Measurements from ENCODE around the gene PRAME.
"Not testable (repeated sequence)": the region's sequence is repeated elsewhere in the genome, so short reads cannot be mapped to it uniquely, and the experiment has no call there.

Gene PRAME

GRCh38 chr22:22553141-22553540 lies 5.9 kb downstream of the PRAME start:
- DNase-seq (ENCODE audit: extremely low read depth in 1 of 2, low read depth in 1 of 2) = no peak

- no peak for DNase-seq (ENCODE audit: extremely low read depth in 1 of 2, low read depth in 1 of 2)
Measured at GRCh38 chr22:22552630-22553029, 6.4 kb downstream of the PRAME start.

DNA sequence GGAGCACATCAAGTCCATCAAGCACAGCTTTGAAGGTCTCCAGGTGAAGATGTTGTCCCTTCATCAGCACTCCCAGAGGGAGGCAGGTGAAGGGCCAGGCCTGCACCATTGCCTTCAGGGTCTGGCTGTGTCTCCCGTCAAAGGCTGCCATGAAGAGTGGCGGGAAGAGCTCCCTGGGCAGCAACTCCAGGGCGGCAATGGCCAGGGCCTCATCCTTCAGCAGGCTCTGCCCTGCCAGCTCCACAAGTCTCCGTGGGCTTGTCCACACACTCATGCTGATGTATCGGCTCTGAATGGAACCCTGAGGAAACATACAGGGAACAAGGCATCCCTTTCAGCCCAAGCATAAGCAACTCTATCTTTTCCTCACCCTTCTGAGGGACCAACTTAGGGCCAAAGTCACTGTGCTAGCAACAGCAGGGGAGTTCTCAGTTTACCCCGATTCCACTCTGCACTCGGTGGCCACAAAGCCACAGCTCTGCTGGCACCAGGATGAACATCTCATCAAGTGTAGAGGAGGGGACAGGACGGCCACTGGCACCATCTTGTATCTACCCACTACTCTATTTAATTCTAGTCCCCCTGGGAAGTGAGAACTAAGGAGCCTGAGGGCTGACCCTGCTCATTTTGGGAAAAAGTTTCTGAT lies 8.2 kb downstream of the PRAME start:
- DNase-seq (ENCODE audit: extremely low read depth in 1 of 2, low read depth in 1 of 2) = no peak

DNA sequence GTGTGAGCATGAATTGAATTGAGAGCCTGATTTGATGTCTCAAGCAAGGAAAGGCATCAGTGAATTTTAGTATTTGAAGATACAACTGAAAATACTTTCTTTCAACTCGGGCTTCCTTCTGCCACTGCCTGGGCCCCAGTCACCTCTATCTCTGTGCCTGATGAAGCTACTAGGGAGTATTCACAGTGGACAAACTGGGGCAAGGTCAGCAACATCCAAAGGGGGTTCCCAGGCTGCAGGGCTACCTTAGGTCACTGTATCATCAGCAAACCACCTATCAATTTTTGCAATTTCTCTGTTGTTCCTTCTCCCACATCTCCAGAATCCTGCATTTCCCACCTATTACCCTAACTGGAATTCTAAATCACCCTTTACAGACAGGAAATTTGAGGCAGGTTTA lies 10.2 kb downstream of the PRAME start:
- no peak for DNase-seq (ENCODE audit: extremely low read depth in 1 of 2, low read depth in 1 of 2)

DNA sequence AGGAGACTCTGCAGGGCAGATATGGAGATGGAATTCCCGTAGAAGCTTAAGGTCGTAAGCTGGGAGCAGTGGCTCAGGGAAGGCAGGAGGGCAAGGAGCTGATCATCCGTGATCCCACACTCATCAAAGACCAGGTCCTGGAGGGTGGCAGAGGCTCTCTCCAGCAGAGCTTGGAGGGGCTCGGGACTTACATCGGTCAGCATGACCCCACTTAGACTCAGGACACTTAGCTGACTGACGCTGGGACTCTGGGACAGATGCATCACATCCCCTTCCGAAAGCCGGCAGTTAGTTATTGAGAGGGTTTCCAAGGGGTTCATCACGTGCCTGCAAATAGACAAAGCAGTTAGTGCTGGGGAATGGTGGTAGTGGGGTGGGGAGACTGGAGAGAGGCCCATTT lies 10.7 kb downstream of the PRAME start:
- DNase-seq (ENCODE audit: extremely low read depth in 1 of 2, low read depth in 1 of 2) = no peak

GRCh38 chr22:22547692-22548300 lies 11.3 kb downstream of the PRAME start:
- DNase-seq (ENCODE audit: extremely low read depth in 1 of 2, low read depth in 1 of 2) = no peak

DNA sequence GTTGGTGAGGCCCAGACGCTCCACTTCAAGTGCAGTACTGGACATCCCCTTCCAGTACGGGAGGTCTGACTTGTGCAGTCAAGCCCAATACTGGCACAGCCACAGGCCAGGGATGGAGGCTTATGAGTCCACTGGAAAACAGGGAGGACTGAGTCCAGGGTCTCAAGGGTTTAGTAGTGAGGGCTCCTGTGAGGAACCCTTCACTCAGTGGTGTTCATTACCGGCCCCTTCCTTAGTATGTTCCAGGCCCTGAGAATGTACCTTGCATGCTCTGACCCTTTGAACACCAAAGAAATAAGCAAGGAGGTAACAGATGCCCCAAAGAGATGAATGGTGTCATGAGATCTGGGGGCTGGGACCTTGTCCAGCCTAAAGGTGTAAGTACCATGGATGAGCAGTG lies 11.8 kb downstream of the PRAME start:
- DNase-seq (ENCODE audit: extremely low read depth in 1 of 2, low read depth in 1 of 2) = no peak

- no peak for DNase-seq (ENCODE audit: extremely low read depth in 1 of 2, low read depth in 1 of 2)
Measured at GRCh38 chr22:22546490-22546889, 12.6 kb downstream of the PRAME start.

- no peak for DNase-seq (ENCODE audit: extremely low read depth in 1 of 2, low read depth in 1 of 2)
Measured at GRCh38 chr22:22545084-22545483, 14.0 kb downstream of the PRAME start.

- DNase-seq (ENCODE audit: extremely low read depth in 1 of 2, low read depth in 1 of 2) = no peak
Measured at GRCh38 chr22:22538226-22538989, 20.7 kb downstream of the PRAME start.

DNA sequence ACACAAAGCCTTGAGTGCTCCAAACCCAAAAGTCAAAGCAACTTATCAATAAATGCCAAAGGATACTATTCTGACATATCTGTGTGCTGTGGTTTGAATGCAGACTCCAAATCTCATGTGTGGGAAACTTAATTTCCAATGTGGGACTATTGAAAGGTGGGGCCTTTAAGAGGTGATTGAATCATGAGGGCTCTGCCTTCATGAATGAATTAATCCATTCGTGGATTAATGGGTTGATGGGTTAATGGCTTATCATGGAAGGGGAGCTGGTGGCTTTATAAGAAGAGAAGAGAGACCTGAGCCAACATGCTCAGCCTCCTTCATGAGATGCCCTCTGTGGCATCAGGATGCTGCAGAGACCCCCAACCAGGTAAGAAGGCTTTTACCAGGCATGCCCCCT lies 22.1 kb downstream of the PRAME start:
- DNase-seq (ENCODE audit: extremely low read depth in 1 of 2, low read depth in 1 of 2) = no peak

- DNase-seq (ENCODE audit: extremely low read depth in 1 of 2, low read depth in 1 of 2) = no peak
Measured at GRCh38 chr22:22536515-22536914, 22.6 kb downstream of the PRAME start.

- DNase-seq (ENCODE audit: extremely low read depth in 1 of 2, low read depth in 1 of 2) = no peak
Measured at GRCh38 chr22:22535662-22536061, 23.4 kb downstream of the PRAME start.

DNA sequence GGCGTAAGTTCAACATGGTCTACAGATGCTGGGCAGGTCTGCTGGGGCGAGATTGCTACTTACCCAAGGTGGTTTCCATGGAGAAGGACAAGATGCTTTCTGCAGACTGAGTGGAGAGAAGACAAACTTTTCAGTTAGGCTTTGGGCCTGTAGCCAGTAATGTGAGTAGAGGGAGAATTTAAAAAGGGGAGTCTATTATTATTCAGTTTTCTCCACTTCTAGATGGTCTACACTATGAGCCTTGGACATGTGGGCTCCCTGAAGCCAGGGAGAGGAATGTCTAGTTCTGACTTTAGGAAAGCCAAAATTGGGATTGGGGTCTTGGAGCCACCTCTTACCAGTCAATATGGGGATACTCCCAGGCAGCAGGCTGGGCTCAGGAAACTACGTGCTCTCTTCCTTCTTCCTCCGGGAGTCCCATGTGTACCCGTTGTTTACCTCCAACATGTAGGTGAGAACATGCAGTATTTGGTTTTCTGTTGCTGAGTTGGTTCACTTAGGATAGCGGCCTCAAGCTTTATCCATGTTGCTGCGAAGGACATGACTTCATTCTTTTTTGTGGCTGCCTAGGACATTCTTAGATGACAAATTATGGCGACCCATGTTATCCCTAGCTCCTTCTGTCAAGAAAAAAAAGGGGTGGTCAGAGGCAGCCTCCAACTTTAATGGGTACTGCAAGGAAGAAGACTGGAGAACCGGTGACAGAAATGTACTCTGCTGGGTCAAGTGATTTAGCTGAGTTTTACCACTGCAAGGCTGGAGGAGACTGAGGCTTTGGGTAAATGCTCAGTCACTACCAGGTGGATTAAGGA lies 24.3 kb downstream of the PRAME start:
- DNase-seq (ENCODE audit: extremely low read depth in 1 of 2, low read depth in 1 of 2) = no peak

DNA sequence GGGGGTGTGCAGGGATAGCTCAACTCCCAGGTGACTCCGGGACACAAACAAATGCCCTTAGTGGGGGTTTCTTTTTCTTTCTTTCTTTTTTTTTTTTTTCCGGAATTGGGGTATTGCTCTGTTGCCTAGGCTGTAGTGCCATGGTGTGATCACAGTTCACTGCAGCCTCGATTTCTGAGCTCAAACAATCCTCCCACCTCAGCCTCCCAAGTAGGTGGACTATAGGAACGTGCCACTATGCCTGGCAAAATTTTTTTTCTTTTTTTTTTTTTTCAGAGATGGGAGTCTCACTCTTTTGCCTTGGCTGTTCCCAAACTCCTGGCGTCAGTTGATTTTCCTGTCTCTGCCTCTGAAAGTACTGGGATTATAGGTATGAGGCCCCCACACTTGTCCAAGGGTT lies 25.2 kb downstream of the PRAME start:
- DNase-seq (ENCODE audit: extremely low read depth in 1 of 2, low read depth in 1 of 2) = no peak

DNA sequence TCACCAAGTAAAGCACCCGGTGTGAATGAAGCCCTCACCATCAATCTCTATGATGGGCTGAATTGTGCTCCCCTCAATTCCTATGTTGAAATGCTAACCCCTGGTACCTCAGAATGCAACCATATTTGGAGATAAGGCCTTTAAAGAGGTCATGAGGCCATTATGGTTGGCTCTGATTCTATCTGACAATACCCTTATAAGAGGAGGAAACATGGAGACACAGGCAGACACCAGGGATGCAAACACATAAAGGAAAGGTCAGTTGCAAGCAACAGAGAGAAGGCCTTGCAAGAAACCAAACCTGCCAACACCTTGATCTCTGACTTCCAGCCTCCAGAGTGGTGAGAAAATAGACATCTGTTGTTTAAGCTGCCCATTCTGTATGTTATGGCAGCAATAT lies 25.6 kb downstream of the PRAME start:
- DNase-seq (ENCODE audit: extremely low read depth in 1 of 2, low read depth in 1 of 2) = no peak

GRCh38 chr22:22532547-22533071 lies 26.5 kb downstream of the PRAME start:
- DNase-seq (ENCODE audit: extremely low read depth in 1 of 2, low read depth in 1 of 2) = not testable (repeated sequence)

- DNase-seq (ENCODE audit: extremely low read depth in 1 of 2, low read depth in 1 of 2) = no peak
Measured at GRCh38 chr22:22531770-22532546, 27.1 kb downstream of the PRAME start.

GRCh38 chr22:22528780-22529179 lies 30.3 kb downstream of the PRAME start:
- DNase-seq (ENCODE audit: extremely low read depth in 1 of 2, low read depth in 1 of 2) = no peak

- DNase-seq (ENCODE audit: extremely low read depth in 1 of 2, low read depth in 1 of 2) = no peak
Measured at GRCh38 chr22:22527312-22527711, 31.8 kb downstream of the PRAME start.

Data from stimulated activated CD8-positive, alpha-beta memory T cell treated with anti-CD3 and anti-CD28 coated beads, Interleukin-7, amount 100 ng/mL, for 48 hours (primary cell).